ENCODE results near the gene ARHGEF11.
A peak's percentile ranks its signal among the peaks of the same experiment; 100 is the strongest.
"Not testable (repeated sequence)": the region's sequence is repeated elsewhere in the genome, so short reads cannot be mapped to it uniquely, and the experiment has no call there.

Gene ARHGEF11

GRCh38 chr1:156928043-156928602 lies 117.4 kb downstream of the ARHGEF11 start:
- no peak for DNase-seq

DNA sequence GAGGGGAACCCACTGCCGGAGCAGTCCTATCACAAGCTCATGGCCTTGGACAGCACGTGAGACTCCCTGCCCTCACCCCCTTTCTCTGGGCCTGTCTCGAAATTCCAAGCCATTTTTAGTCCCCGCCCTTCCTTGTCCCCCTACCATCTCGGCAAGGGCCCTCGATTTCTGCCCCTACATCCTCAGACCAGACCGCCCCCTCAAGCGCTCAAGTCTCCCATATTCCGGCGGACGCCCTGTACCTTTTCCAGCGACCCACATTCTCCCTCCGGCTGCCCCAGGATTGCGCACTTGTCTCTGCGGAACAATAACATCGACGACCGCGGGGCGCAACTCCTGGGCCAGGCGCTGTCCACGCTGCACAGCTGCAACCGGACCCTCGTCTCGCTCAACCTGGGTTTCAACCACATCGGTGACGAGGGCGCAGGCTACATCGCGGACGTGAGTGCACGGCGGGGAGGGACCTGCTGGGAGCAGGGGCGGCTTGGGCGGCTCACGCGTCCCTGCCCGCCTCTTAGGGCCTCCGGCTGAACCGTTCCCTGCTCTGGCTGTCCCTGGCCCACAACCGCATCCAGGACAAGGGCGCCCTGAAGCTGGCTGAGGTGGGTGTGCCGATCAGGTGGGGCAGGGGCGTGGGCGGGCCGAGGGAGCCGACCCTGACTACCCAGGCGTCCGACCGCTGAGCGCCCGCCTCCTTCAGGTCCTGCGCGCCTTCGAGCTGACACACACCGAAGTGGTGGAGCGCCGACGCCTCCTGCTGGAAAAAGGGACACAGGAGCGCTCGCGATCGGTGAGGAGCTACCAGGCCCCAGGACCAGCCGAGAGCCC lies 118.1 kb downstream of the ARHGEF11 start:
- peak; percentile 84 for DNase-seq

DNA sequence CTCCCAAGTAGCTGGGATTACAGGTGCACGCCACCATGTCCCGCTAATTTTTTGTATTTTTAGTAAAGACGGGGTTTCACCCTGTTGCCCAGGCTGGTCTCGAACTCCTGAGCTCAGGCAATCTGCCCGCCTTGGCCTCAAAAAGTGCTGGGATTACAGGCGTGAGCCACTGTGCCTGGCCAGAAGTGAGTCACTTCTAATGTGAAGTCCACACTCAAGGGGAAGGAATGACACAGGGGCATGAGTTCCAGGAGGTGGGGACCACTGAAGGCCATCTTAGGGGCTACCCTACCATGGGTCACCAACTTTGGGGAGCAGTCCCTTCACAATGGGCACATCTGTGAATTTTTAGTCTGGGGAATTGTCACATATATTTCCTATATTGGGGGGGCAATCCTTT lies 118.8 kb downstream of the ARHGEF11 start:
- not testable (repeated sequence) for DNase-seq

GRCh38 chr1:156926175-156926574 lies 119.4 kb downstream of the ARHGEF11 start:
- DNase-seq: peak; percentile 80

DNA sequence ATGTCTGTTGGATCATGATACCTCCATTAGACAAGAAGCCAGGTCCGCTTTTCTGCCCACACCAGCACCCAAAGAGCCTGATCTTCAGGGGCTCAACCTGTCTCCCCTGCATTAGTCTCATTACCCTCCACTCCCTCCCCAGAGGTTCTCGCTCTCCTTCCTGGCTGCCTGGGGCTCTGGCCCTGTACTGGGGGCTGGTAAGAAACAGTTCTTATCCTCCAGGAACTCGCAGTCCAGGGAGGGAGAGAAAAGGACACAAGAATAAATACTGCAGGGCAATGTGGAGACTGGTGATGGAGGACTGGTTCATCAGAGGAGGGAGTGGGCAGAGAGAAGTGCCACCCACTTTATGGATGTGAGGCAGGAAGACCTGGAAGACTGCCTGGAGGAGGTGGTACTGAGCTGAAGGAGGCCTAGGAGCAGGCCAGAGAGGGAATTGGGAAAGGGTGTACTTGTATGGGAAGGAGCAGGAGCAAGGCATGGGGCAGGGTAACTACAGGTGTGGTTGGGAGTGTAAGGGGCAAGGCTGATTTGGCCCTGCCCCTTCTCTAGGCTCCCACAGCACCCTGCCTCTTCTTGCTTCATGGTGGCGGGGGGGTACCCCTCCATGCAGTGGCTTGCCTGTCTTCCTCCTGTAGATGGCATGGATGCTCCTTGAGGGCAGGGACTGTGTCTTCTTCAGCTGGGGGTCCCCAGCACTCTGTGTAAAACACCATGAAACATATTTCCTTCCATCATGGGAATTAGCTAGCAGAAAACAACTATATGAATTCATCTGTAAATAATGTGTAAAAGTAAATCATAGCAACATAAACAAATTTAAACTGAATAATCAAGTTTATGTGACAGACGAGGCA lies 120.2 kb downstream of the ARHGEF11 start:
- DNase-seq: no peak

DNA sequence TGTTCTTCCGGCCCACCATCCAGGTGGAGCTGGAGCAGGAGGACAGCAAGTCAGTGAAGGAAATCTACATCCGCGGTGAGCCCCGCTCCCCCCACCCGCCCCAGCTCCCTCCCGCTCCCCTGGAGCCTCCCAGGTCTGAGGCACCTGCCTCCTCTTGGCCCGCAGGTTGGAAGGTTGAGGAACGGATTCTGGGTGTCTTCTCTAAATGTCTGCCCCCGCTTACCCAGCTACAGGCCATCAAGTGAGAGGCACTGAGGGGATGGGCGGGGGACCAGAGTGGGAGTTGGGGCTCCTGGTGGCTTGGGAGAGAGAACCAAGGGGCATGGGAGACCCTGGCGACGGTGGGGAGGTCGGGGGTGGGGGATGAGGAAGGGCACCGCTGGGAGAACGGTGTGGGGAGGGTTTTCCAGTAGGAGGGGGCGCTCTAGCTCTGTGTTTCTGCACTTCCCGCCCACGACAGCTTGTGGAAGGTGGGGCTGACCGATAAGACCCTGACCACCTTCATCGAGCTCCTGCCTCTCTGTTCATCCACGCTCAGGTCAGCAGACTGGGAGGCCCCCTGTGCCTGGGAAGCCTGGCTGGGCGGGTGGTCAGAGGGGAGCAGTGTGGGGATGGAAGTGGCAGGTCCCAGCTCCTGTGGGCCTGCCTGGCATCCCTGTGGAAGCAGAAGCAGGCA lies 120.9 kb downstream of the ARHGEF11 start:
- DNase-seq: no peak

- DNase-seq: no peak
These were observed 121.7 kb downstream of the ARHGEF11 start for GRCh38 chr1:156923670-156924477.

- DNase-seq: no peak
These were observed 122.4 kb downstream of the ARHGEF11 start for GRCh38 chr1:156922986-156923669.

DNA sequence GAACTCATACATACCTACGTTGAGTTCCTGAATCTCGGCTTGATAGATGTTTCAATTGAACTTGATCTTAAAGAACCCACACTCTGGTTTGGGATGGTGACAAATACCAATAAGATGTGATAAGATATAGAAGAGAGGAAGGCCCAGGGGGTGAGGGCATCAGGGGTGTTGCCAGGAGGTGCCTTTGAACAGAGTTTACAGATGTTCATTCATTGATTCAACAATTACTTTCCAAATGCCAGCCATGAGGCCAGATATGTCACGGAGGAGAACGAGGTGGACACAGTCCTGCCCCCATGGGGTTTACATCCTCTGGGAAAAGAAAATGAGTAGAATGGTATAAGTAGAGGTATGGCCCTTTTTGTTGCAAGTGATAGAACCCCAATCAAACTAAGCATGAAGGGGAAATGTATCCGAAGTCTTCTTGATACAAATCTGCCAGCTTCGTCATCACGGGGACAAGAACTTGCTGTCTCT lies 124.5 kb downstream of the ARHGEF11 start:
- DNase-seq: no peak

DNA sequence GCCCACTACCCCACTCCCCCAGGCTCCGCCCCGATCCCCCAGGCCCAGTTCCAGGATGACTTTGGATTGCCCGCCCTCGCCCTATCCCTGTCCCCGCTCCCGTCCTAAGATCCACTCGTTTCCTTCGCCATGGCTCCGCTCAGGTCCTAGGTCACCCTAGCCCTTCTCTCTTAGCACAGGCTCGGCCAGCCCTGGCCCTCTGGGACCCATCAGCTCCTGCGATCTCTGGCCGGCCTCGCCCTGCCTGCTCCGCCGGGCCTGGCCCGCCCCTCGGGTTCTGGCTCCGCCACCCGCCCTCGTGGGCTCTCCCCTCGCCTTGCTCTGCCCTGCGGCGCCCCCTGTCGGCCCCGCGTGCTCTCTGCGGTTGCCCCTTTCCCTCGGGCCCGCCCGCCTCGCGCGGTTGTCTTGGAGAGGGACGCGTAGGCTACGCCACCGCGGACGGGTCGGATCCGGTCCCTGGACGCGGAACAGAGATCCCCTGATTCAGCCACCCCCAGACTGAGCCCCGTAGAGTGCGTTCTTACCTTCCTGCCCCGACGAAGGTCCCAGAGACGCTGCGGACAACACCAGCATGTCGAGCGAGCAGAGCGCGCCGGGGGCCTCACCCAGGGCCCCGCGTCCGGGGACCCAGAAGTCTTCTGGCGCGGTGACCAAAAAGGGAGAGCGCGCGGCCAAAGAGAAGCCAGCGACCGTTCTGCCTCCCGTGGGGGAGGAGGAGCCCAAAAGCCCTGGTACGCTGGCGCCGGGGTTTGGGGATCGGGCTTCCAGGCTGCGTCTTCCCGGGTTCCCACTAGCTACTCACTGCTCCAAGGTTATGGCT lies 125.1 kb downstream of the ARHGEF11 start, which contains the start of gene LRRC71:
LRRC71 (plus strand) TSS at position 400 of the 820 bp plus-strand sequence; CDS start at position 572, 172 bp downstream.
- DNase-seq: peak; percentile 90

DNA sequence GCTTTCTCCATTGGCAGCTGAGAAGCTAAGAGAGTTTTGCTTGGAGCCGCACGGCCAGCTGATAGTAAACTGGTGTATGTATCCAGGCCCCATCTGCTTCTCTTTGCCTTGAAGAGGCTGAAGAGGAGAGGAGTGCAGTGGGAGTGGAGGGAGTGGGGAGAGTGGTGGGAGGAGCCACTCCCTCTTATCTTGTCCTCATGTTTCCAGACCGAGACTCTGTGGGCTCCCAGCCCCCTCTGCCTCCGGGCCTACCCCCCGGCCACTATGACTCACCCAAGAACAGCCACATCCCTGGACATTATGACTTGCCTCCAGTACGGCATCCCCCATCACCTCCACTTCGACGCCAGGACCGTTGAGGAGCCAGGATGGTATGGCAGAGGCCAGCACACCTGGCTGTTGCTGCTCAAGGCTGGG lies 131.1 kb downstream of the ARHGEF11 start:
- no peak for DNase-seq

DNA sequence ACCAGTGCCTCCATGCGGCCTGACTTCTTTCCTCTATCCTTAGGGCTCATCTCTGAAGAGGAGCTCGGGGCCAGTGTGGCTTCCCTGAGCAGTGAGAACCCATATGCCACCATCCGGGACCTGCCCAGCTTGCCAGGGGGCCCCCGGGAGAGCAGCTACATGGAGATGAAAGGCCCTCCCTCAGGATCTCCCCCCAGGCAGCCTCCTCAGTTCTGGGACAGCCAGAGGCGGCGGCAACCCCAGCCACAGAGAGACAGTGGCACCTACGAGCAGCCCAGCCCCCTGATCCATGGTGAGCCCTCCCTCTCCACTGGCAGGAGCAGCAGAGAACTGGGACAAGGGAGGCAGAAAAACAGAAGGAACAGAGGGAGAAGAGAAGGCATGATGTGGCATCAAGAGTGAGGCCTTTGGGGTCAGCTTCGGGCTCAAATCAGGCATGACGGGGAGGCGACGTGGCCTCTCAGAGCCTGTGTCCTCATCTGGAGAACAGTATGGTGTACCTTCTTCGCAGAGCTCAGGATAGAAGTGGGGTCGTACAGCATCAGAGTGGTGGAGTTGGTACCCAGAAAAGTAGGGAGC lies 131.6 kb downstream of the ARHGEF11 start:
- no peak for DNase-seq

- DNase-seq: no peak
These were observed 132.4 kb downstream of the ARHGEF11 start for GRCh38 chr1:156912861-156913808.

- DNase-seq: no peak
These were observed 133.2 kb downstream of the ARHGEF11 start for GRCh38 chr1:156912310-156912709.

GRCh38 chr1:156911577-156912298 lies 133.8 kb downstream of the ARHGEF11 start:
- no peak for DNase-seq

GRCh38 chr1:156910309-156910782 lies 135.2 kb downstream of the ARHGEF11 start:
- DNase-seq: peak; percentile 77

GRCh38 chr1:156909671-156910070 lies 135.9 kb downstream of the ARHGEF11 start:
- no peak for DNase-seq

DNA sequence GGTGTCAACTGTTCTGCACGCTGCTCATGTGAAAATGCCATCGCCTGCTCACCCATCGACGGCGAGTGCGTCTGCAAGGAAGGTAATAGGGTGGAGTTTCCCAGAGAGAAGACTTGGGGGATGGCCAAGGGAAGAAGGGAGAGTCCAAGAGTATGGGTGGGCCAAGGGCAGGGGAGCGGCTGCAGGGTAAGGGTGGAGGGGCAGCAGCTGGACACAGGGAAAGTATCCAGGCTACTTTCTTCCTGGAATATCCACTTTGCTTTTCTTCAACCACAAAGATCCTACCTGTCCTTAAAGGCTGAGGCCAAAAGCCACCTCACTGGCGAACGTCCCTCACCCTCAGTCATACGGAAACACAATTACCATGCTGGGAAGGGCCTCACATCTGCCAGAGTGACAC lies 136.6 kb downstream of the ARHGEF11 start:
- no peak for DNase-seq
